HepG2 (cell line): ENCODE measurements around the gene SCP2. TPM values are rescaled to one million over a fixed set of nuclear protein-coding genes. Genes with fewer than 3 reads are reported as not detected.

Source experiments
- ZMYM2 ChIP-seq: sonication (generic); formaldehyde crosslinking; IDR thresholded peaks from 2 replicates; pipeline ENCODE4 v1.8.0; 2022; ENCODE audit warnings: mild to moderate bottlenecking, missing genetic modification reagents
- ZZZ3 ChIP-seq: sonication (generic); formaldehyde crosslinking; IDR thresholded peaks from 2 replicates; pipeline ENCODE4 v1.4.0; 2020; ENCODE audit warnings: missing genetic modification reagents, mild to moderate bottlenecking, borderline replicate concordance
- polyA plus RNA-seq, 8 experiments: library from polyadenylated mRNA; depleted of rRNA in 3 of 8; stranded (reverse) in 7 of 8; unstranded in 1 of 8; fragments of >200 nt; fragmentation: Illumina TruSeq in 4 of 8; extraction: Trizol in 4 of 8; gene quantifications; 2 replicates each; pipeline versions ENCODE4 v1.2.1 to v1.2.3, GENCODE V29; 2011 to 2016; ENCODE audit warnings: low read depth in 4 of 8, missing spikeins in 1 of 8, mixed read lengths in 1 of 8; ENCODE audit not compliant: insufficient read depth in 1 of 8
- total RNA-seq, 5 experiments: library from RNA; depleted of rRNA; stranded (reverse); fragments of >200 nt; fragmentation: Illumina TruSeq; extraction: Trizol; gene quantifications; 2 replicates each; pipeline ENCODE4 v1.2.3, GENCODE V29; 2016; ENCODE audit warnings: low read depth in 1 of 5
- TF ChIP-seq, protein P1 (sequence below): sonication (generic); formaldehyde crosslinking; IDR thresholded peaks from 2 replicates; pipeline ENCODE4 v1.4.0; 2020; ENCODE audit warnings: missing genetic modification reagents
- TF ChIP-seq, protein P2 (sequence below): sonication (generic); formaldehyde crosslinking; IDR thresholded peaks from 2 replicates; pipeline ENCODE4 v1.4.0; 2020; ENCODE audit warnings: mild to moderate bottlenecking, missing genetic modification reagents
- TF ChIP-seq, protein P3 (sequence below): sonication (generic); formaldehyde crosslinking; IDR thresholded peaks from 2 replicates; pipeline ENCODE4 v1.4.0; 2020; ENCODE audit warnings: missing genetic modification reagents
- TF ChIP-seq, protein P4 (sequence below): sonication (generic); formaldehyde crosslinking; IDR thresholded peaks from 2 replicates; pipeline ENCODE4 v1.4.0; 2020; ENCODE audit warnings: mild to moderate bottlenecking, missing genetic modification reagents

The SCP2 gene
- total and polyA plus RNA-seq, 2 of the 13 experiments (the other 11 are each of a cell fraction or from before 2014, with no cell fraction given): 59.0 to 133 TPM

DNA sequence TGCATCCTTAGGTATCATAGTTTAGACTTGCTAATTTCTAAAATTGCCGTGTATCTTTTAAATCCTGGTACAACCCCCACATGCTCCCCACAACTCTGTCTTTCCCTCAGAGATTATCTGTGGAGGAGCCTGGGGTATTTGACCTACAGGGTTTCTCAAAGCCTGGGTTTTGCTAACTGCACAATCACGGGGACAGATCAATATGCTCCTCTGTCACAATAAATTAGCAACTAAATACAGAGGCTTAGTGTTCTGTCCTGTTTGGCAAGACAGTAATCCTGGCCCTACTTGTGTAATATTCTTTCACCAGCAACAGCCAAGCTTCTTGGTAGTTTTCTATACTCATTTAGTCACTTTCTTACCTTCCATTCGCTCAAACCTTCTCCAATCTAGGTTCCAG, 14.1 kb upstream of the SCP2 start (continued):
- TF ChIP-seq, protein P1, sequence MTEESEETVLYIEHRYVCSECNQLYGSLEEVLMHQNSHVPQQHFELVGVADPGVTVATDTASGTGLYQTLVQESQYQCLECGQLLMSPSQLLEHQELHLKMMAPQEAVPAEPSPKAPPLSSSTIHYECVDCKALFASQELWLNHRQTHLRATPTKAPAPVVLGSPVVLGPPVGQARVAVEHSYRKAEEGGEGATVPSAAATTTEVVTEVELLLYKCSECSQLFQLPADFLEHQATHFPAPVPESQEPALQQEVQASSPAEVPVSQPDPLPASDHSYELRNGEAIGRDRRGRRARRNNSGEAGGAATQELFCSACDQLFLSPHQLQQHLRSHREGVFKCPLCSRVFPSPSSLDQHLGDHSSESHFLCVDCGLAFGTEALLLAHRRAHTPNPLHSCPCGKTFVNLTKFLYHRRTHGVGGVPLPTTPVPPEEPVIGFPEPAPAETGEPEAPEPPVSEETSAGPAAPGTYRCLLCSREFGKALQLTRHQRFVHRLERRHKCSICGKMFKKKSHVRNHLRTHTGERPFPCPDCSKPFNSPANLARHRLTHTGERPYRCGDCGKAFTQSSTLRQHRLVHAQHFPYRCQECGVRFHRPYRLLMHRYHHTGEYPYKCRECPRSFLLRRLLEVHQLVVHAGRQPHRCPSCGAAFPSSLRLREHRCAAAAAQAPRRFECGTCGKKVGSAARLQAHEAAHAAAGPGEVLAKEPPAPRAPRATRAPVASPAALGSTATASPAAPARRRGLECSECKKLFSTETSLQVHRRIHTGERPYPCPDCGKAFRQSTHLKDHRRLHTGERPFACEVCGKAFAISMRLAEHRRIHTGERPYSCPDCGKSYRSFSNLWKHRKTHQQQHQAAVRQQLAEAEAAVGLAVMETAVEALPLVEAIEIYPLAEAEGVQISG (CRISPR knock-in tag): no peak
- TF ChIP-seq, protein P2, sequence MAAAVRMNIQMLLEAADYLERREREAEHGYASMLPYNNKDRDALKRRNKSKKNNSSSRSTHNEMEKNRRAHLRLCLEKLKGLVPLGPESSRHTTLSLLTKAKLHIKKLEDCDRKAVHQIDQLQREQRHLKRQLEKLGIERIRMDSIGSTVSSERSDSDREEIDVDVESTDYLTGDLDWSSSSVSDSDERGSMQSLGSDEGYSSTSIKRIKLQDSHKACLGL (CRISPR knock-in tag): no peak
- no peak for TF ChIP-seq ZZZ3 (CRISPR knock-in tag)
- no peak for TF ChIP-seq ZMYM2 (CRISPR knock-in tag)
- TF ChIP-seq, protein P3, sequence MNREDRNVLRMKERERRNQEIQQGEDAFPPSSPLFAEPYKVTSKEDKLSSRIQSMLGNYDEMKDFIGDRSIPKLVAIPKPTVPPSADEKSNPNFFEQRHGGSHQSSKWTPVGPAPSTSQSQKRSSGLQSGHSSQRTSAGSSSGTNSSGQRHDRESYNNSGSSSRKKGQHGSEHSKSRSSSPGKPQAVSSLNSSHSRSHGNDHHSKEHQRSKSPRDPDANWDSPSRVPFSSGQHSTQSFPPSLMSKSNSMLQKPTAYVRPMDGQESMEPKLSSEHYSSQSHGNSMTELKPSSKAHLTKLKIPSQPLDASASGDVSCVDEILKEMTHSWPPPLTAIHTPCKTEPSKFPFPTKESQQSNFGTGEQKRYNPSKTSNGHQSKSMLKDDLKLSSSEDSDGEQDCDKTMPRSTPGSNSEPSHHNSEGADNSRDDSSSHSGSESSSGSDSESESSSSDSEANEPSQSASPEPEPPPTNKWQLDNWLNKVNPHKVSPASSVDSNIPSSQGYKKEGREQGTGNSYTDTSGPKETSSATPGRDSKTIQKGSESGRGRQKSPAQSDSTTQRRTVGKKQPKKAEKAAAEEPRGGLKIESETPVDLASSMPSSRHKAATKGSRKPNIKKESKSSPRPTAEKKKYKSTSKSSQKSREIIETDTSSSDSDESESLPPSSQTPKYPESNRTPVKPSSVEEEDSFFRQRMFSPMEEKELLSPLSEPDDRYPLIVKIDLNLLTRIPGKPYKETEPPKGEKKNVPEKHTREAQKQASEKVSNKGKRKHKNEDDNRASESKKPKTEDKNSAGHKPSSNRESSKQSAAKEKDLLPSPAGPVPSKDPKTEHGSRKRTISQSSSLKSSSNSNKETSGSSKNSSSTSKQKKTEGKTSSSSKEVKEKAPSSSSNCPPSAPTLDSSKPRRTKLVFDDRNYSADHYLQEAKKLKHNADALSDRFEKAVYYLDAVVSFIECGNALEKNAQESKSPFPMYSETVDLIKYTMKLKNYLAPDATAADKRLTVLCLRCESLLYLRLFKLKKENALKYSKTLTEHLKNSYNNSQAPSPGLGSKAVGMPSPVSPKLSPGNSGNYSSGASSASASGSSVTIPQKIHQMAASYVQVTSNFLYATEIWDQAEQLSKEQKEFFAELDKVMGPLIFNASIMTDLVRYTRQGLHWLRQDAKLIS (CRISPR knock-in tag): no peak
- TF ChIP-seq, protein P4, sequence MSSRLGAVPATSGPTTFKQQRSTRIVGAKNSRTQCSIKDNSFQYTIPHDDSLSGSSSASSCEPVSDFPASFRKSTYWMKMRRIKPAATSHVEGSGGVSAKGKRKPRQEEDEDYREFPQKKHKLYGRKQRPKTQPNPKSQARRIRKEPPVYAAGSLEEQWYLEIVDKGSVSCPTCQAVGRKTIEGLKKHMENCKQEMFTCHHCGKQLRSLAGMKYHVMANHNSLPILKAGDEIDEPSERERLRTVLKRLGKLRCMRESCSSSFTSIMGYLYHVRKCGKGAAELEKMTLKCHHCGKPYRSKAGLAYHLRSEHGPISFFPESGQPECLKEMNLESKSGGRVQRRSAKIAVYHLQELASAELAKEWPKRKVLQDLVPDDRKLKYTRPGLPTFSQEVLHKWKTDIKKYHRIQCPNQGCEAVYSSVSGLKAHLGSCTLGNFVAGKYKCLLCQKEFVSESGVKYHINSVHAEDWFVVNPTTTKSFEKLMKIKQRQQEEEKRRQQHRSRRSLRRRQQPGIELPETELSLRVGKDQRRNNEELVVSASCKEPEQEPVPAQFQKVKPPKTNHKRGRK (CRISPR knock-in tag): no peak
- TF ChIP-seq, all 625 proteins: peak for 0
